Stomach (tissue), 9 donors: ENCODE data around the gene KDM1B. TPM values are rescaled to one million over a fixed set of nuclear protein-coding genes. Genes with fewer than 3 reads are reported as not detected.

Experiments
- DNase-seq, 2 donors: peaks; one replicate each; pipeline versions ENCODE4 v3.0.0 to v3.0.0-alpha.2; 2013 to 2019
- H3K27ac ChIP-seq, 5 donors: fragments of 200-600 bp in 4 of 5; sonication (generic) in 4 of 5; one replicate each; pipeline ENCODE4 v1.5.1; 2013 to 2019; ENCODE audit warnings: mild to moderate bottlenecking in 1 of 5, moderate library complexity in 1 of 5
- H3K27me3 ChIP-seq, 3 donors: fragments of 200-600 bp; sonication (generic); one replicate each; pipeline ENCODE4 v1.5.1; 2017 to 2019; ENCODE audit warnings: mixed run types in 1 of 3
- H3K36me3 ChIP-seq, 4 donors: fragments of 200-600 bp; sonication (generic); 1 replicate in 3 of 4; 2 replicates in 1 of 4; pipeline ENCODE4 v1.5.1; 2016 to 2019
- H3K4me1 ChIP-seq, 4 donors: fragments of 200-600 bp; sonication (generic); one replicate each; pipeline ENCODE4 v1.5.1; 2016 to 2019
- H3K4me3 ChIP-seq, 4 donors: fragments of 200-600 bp; sonication (generic) in 3 of 4; one replicate each; pipeline ENCODE4 v1.5.1; 2016 to 2019; ENCODE audit warnings: mild to moderate bottlenecking in 1 of 4
- H3K9me3 ChIP-seq, 4 donors: fragments of 200-600 bp; sonication (generic); one replicate each; pipeline ENCODE4 v1.5.1; 2016 to 2019
- CTCF ChIP-seq, 7 experiments: fragments of 450-650 bp in 4 of 7; fragments of 200-600 bp in 3 of 7; sonication (generic) in 3 of 7; IDR thresholded peaks; one replicate each; pipeline ENCODE4 v1.5.1; 2016 to 2019; ENCODE audit warnings: antibody characterized with exemption in 7 of 7, control low read depth in 2 of 7, mild to moderate bottlenecking in 1 of 7
- EP300 ChIP-seq: sonication (generic); formaldehyde crosslinking; IDR thresholded peaks from one replicate; pipeline ENCODE4 v1.6.1; 2017; ENCODE audit warnings: antibody characterized with exemption
- POLR2A ChIP-seq, 4 donors: fragments of 450-650 bp; IDR thresholded peaks; one replicate each; pipeline ENCODE4 v1.6.1; 2016; ENCODE audit warnings: antibody characterized with exemption in 4 of 4, control low read depth in 2 of 4, mild to moderate bottlenecking in 1 of 4, moderate library complexity in 1 of 4
- POLR2AphosphoS5 ChIP-seq, 3 donors: sonication (generic); formaldehyde crosslinking; IDR thresholded peaks; one replicate each; pipeline ENCODE4 v1.6.1; 2016; ENCODE audit warnings: antibody characterized with exemption in 3 of 3
- whole genome bisulfite sequencing, 5 donors: extraction: QIAGEN DNeasy Blood & Tissue Kit in 3 of 5; methylation state at CpG; one replicate each; pipeline versions ENCODE4 v1.1.5 to v1.1.7; 2013 to 2018; 5-methylcytosine and 5-hydroxymethylcytosine counted together
- intact Hi-C: fragments of 100-400 bp; cut with DNase I; formaldehyde crosslinking; loops from one replicate; pipeline ENCODE4 v1.15.1; 2023; ENCODE audit warnings: low total_unique reads
- polyA plus RNA-seq, 3 donors: library from polyadenylated mRNA; stranded (reverse); fragments of 200-250 nt; gene quantifications; one replicate each; pipeline ENCODE4 v1.2.3, GENCODE V29; 2013
- total RNA-seq, 5 donors: library from RNA; depleted of rRNA; stranded (reverse); fragments of >200 nt; gene quantifications; one replicate each; pipeline versions ENCODE4 v1.1.0 to v1.2.3, GENCODE V29; 2014 to 2016
- donor health status: healthy with polysubstance abuse.
- donor health status: Bipolar disorder and iron deficiency.
- donor health status: healthy.

KDM1B gene
- total and polyA plus RNA-seq, 8 donors = 2.5 to 12.9 (median 4.1) TPM

DNA sequence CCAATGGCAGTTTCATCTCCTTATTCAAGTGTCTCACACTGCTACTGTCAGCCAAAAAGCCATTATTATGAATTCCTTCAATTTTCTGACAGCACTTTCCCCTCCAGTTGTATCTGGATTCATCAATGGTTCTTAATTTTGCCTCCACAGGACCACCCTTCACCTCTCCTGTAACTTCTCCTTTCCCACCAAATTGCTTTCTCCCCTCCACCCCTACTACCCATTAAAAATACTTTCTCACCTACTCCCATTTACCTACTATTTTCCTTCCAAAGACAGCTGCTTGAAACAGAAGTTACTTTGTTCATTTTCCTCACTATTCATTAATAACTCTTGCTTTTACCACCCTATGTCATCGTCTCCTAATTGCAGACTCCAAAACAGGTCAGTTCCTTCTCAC, 79.3 kb downstream of the KDM1B start:
- no peaks in the 10 kb centered on the region for H3K27me3 ChIP-seq
- peaks cover 0 to 22% (median 9%) of the 10 kb centered on the region in 4 donors for H3K9me3 ChIP-seq
- peaks cover 0 to 83% (median 75%) of the 10 kb centered on the region in 4 donors for H3K36me3 ChIP-seq
- no peak overlapping the region for H3K27ac ChIP-seq
- no peak for TF ChIP-seq EP300
- no peak for TF ChIP-seq POLR2AphosphoS5 (IDR thresholded peaks at IDR 0.05)
- no peak for TF ChIP-seq POLR2A (IDR thresholded peaks at IDR 0.05)
- TF ChIP-seq CTCF (IDR thresholded peaks at IDR 0.05) = no peak
- no peak for DNase-seq
- 94 to 100% (median 97%) methylated on average over 1 of the region's 1 CpG for WGBS, 5 donors
- H3K4me1 ChIP-seq = no peaks in the 10 kb centered on the region
- no peak overlapping the region for H3K4me3 ChIP-seq
- intact Hi-C loops = no loop called here

GRCh38 chr6:18235524-18235923, 80.3 kb downstream of the KDM1B start:
- Histone ChIP-seq H3K9me3 (peaks cover 0 to 19% (median 7%) of the 10 kb centered on the region in 4 donors), H3K27me3 (no peaks in the 10 kb centered on the region), H3K36me3 (peaks cover 0 to 77% (median 73%) of the 10 kb centered on the region in 4 donors), H3K4me3 (no peak overlapping the region), H3K4me1 (no peaks in the 10 kb centered on the region), H3K27ac (no peak overlapping the region)
- WGBS, 5 donors = 79 to 99% (median 85%) methylated on average over 3 of the region's 3 CpGs
- DNase-seq = no peak
- intact Hi-C loops = no loop called here
- no peak for TF ChIP-seq CTCF (IDR thresholded peaks at IDR 0.05)
- TF ChIP-seq EP300 = no peak
- TF ChIP-seq POLR2A (IDR thresholded peaks at IDR 0.05) = no peak
- no peak for TF ChIP-seq POLR2AphosphoS5 (IDR thresholded peaks at IDR 0.05)

GRCh38 chr6:18237167-18237566, 81.9 kb downstream of the KDM1B start:
- no peak for DNase-seq
- no peaks in the 10 kb centered on the region for H3K27me3 ChIP-seq
- no peak overlapping the region for H3K27ac ChIP-seq
- H3K4me3 ChIP-seq = no peak overlapping the region
- no peaks in the 10 kb centered on the region for H3K4me1 ChIP-seq
- 92 to 100% (median 95%) methylated on average over 1 of the region's 1 CpG for WGBS, 5 donors
- intact Hi-C loops = no loop called here
- no peak for TF ChIP-seq CTCF (IDR thresholded peaks at IDR 0.05)
- no peak for TF ChIP-seq POLR2AphosphoS5 (IDR thresholded peaks at IDR 0.05)
- no peak for TF ChIP-seq POLR2A (IDR thresholded peaks at IDR 0.05)
- TF ChIP-seq EP300 = no peak
- peaks cover 0 to 71% (median 65%) of the 10 kb centered on the region in 4 donors for H3K36me3 ChIP-seq
- H3K9me3 ChIP-seq = peaks cover 0 to 9% (median 4%) of the 10 kb centered on the region in 4 donors

GRCh38 chr6:18240230-18240629, 85.0 kb downstream of the KDM1B start:
- no peaks in the 10 kb centered on the region for H3K4me1 ChIP-seq
- H3K27ac ChIP-seq = no peak overlapping the region
- no peak for DNase-seq
- no peaks in the 10 kb centered on the region for H3K27me3 ChIP-seq
- no peak overlapping the region for H3K4me3 ChIP-seq
- peaks cover 9 to 81% (median 64%) of the 10 kb centered on the region in 4 donors for H3K36me3 ChIP-seq
- no peaks in the 10 kb centered on the region for H3K9me3 ChIP-seq
- no peak for TF ChIP-seq CTCF (IDR thresholded peaks at IDR 0.05)
- no peak for TF ChIP-seq POLR2A (IDR thresholded peaks at IDR 0.05)
- TF ChIP-seq EP300 = no peak
- no peak for TF ChIP-seq POLR2AphosphoS5 (IDR thresholded peaks at IDR 0.05)
- intact Hi-C loops = no loop called here
- WGBS, 5 donors = 68 to 82% (median 80%) methylated on average over 2 of the region's 2 CpGs
